SK-N-SH treated with all-trans-retinoic acid at 6 μM for 48 hours (cell line): Measurements from ENCODE around the gene HYI.
"Not testable (repeated sequence)": the region's sequence is repeated elsewhere in the genome, so short reads cannot be mapped to it uniquely, and the experiment has no call there.

Experiments
- ATAC-seq: fragments of 200-7000 bp; cut with Tn5 transposase; 3 replicates; pipeline ENCODE4 v1.9.1; 2020; ENCODE audit warnings: mild to moderate bottlenecking, moderate library complexity
- ARNTL ChIP-seq: fragments of 450-650 bp; formaldehyde crosslinking; IDR thresholded peaks from 2 replicates; pipeline ENCODE4 v1.5.0; 2020; ENCODE audit warnings: low read depth, mild to moderate bottlenecking, moderate library complexity, borderline replicate concordance
- BACH2 ChIP-seq: fragments of 250-450 bp; sonication (Bioruptor Pico); IDR thresholded peaks from 2 replicates; pipeline ENCODE4 v1.9.0; 2021; ENCODE audit warnings: mild to moderate bottlenecking, borderline replicate concordance
- CSDC2 ChIP-seq: fragments of 250-450 bp; sonication (Bioruptor Pico); IDR thresholded peaks from 2 replicates; pipeline ENCODE4 v1.5.0; 2020; ENCODE audit warnings: mild to moderate bottlenecking, moderate library complexity
- ESRRG ChIP-seq: fragments of 250-450 bp; sonication (Bioruptor Pico); IDR thresholded peaks from 2 replicates; pipeline ENCODE4 v1.6.1; 2021; ENCODE audit warnings: mild to moderate bottlenecking
- GLIS3 ChIP-seq: fragments of 250-450 bp; sonication (Bioruptor Pico); IDR thresholded peaks from 2 replicates; pipeline ENCODE4 v1.5.0; 2020; ENCODE audit warnings: mild to moderate bottlenecking, moderate library complexity
- ISL1 ChIP-seq: fragments of 250-450 bp; sonication (Bioruptor Pico); IDR thresholded peaks from 2 replicates; pipeline ENCODE4 v2.1.2; 2022; ENCODE audit warnings: mild to moderate bottlenecking, moderate library complexity
- OSR1 ChIP-seq: fragments of 250-450 bp; sonication (Bioruptor Pico); IDR thresholded peaks from 2 replicates; pipeline ENCODE4 v1.8.0; 2022; ENCODE audit warnings: moderate library complexity, mild to moderate bottlenecking, inconsistent platforms
- RARB ChIP-seq: fragments of 250-450 bp; sonication (Bioruptor Pico); IDR thresholded peaks from 2 replicates; pipeline ENCODE4 v1.8.0; 2021; ENCODE audit warnings: mild to moderate bottlenecking, moderate library complexity
- TOX ChIP-seq: fragments of 250-450 bp; sonication (Bioruptor Pico); IDR thresholded peaks from 2 replicates; pipeline ENCODE4 v1.8.0; 2021; ENCODE audit warnings: mild to moderate bottlenecking, moderate library complexity, borderline replicate concordance
- ZC3H10 ChIP-seq: fragments of 250-450 bp; sonication (Bioruptor Pico); IDR thresholded peaks from 2 replicates; pipeline ENCODE4 v1.5.1; 2021; ENCODE audit warnings: mild to moderate bottlenecking, moderate library complexity
- ZFP30 ChIP-seq: fragments of 450-650 bp; formaldehyde crosslinking; IDR thresholded peaks from 2 replicates; pipeline ENCODE4 v1.5.0; 2022; ENCODE audit warnings: mild to moderate bottlenecking, moderate library complexity
- ZNF565 ChIP-seq: fragments of 450-650 bp; formaldehyde crosslinking; conservative IDR thresholded peaks from 2 replicates; pipeline ENCODE4 v1.5.0; 2020; ENCODE audit warnings: low read depth, mild to moderate bottlenecking, moderate library complexity
- ZNF8 ChIP-seq: fragments of 450-650 bp; formaldehyde crosslinking; IDR thresholded peaks from 2 replicates; pipeline ENCODE4 v1.5.0; 2020; ENCODE audit warnings: mild to moderate bottlenecking, moderate library complexity
- TF ChIP-seq, protein P1 (sequence below): fragments of 250-450 bp; sonication (Bioruptor Pico); IDR thresholded peaks from 2 replicates; pipeline ENCODE4 v1.8.0; 2021; ENCODE audit warnings: low read depth, mild to moderate bottlenecking, moderate library complexity, borderline replicate concordance
- TF ChIP-seq, protein P2 (sequence below): fragments of 250-450 bp; sonication (Bioruptor Pico); IDR thresholded peaks from 2 replicates; pipeline ENCODE4 v1.8.0; 2020; ENCODE audit warnings: mild to moderate bottlenecking, moderate library complexity, borderline replicate concordance
- TF ChIP-seq, protein P3 (sequence below): fragments of 250-450 bp; sonication (Bioruptor Pico); IDR thresholded peaks from 2 replicates; pipeline ENCODE4 v1.5.0; 2020; ENCODE audit warnings: mild to moderate bottlenecking, moderate library complexity
- TF ChIP-seq, protein P4 (sequence below): fragments of 250-450 bp; sonication (Bioruptor Pico); IDR thresholded peaks from 2 replicates; pipeline ENCODE4 v1.5.1; 2020; ENCODE audit warnings: low read depth, mild to moderate bottlenecking, moderate library complexity
- TF ChIP-seq, protein P5 (sequence below): fragments of 250-450 bp; sonication (Bioruptor Pico); IDR thresholded peaks from 2 replicates; pipeline ENCODE4 v1.5.1; 2021; ENCODE audit warnings: mild to moderate bottlenecking, moderate library complexity

HYI gene

DNA sequence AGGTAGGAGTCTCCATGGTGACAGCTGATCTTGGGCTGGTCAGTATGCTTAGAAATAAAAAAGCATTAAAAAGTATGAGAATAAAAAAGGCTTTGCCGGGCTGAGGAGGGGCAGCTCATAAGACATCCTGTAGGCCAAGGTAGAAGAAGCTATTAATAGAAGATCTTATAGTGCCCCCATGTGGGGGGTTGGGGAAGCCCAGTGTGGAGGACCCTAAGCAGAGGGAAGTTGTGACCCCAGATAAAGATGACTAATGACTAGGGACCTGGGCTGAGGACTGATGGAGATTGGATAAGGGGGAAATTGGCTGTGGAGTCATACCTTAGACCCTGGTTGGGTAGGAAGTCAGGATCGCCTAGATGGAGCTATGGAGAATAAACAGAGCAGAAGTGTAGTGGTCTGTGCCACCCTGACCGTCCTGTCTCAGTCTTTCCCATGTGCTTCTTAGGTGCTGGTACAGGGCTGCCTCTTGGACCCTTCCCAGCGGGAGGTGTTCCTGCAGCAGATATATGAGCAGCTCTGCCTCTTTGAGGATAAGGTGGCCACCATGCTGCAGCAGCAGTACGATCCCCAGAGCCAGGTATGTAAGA, 39.0 kb downstream of the HYI start:
- TF ChIP-seq TOX (no peak), OSR1 (CRISPR knock-in tag) (no peak), ZC3H10 (CRISPR knock-in tag) (no peak), BACH2 (CRISPR knock-in tag) (no peak), ARNTL (no peak)
- TF ChIP-seq, protein P1, sequence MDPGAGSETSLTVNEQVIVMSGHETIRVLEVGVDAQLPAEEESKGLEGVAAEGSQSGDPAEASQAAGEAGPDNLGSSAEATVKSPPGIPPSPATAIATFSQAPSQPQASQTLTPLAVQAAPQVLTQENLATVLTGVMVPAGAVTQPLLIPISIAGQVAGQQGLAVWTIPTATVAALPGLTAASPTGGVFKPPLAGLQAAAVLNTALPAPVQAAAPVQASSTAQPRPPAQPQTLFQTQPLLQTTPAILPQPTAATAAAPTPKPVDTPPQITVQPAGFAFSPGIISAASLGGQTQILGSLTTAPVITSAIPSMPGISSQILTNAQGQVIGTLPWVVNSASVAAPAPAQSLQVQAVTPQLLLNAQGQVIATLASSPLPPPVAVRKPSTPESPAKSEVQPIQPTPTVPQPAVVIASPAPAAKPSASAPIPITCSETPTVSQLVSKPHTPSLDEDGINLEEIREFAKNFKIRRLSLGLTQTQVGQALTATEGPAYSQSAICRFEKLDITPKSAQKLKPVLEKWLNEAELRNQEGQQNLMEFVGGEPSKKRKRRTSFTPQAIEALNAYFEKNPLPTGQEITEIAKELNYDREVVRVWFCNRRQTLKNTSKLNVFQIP, result no peak
- TF ChIP-seq, protein P2, sequence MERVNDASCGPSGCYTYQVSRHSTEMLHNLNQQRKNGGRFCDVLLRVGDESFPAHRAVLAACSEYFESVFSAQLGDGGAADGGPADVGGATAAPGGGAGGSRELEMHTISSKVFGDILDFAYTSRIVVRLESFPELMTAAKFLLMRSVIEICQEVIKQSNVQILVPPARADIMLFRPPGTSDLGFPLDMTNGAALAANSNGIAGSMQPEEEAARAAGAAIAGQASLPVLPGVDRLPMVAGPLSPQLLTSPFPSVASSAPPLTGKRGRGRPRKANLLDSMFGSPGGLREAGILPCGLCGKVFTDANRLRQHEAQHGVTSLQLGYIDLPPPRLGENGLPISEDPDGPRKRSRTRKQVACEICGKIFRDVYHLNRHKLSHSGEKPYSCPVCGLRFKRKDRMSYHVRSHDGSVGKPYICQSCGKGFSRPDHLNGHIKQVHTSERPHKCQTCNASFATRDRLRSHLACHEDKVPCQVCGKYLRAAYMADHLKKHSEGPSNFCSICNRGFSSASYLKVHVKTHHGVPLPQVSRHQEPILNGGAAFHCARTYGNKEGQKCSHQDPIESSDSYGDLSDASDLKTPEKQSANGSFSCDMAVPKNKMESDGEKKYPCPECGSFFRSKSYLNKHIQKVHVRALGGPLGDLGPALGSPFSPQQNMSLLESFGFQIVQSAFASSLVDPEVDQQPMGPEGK (CRISPR knock-in tag), result no peak
- peak; percentile 95 for ATAC-seq

DNA sequence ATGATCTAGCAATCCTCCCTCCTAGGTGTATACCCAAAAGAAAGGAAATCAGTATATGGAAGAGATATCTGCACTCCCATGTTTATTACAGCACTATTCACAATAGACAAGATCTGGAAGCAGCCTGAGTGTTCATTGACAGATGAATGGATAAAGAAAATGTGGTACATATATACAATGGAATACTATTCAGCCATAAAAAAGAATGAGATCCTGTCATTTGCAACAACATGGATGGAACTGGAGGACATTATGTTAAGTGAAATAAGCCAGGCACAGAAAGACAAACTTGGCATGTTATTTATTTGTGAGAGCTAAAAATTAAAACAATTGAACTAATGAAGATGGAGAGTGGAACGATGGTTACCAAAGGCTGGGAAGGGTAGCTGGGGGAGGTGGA, 40.3 kb downstream of the HYI start:
- peak; percentile 92 for TF ChIP-seq ZNF8
- TF ChIP-seq, all 23 proteins: peak for 1; not testable (repeated sequence) for 22
- not testable (repeated sequence) for ATAC-seq

DNA sequence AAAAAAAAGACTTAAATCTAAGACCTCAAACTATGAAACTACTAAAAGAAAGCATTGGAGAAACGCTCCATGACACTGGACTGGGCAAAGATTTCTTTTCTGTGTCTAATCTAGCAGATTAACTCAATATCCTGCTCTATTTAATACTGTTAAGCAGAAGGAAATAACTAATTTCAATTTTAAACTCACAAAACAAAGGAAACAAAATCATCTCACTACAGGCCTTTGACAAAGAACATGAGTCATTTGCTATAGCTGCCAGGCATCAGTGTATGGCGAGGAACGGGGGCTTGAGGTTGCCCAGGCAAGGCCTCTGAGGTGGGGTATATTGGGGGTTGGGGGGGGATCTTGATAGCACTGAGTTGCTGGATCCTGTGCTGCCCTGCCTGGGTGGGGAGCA, 43.2 kb downstream of the HYI start:
- ATAC-seq, result no peak

DNA sequence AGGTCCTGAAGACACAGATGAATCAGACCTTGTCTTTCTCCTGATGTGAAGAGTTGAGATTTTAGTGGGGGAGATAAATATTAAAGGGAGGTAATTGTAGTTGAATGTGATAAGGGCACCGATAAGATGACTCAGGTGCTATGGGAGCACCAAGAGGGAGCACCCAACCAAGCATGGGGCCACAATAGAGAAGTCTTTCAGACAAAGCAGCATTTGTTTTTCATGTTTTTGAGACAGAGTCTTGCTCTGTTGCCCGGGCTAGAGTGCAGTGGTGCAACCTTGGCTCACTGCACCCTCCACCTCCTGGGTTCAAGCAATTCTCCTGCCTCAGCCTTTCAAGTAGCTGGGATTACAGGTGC, 47.9 kb downstream of the HYI start:
- TF ChIP-seq BACH2 (CRISPR knock-in tag) (no peak), ESRRG (CRISPR knock-in tag) (no peak), ISL1 (no peak), TOX (no peak), RARB (CRISPR knock-in tag) (no peak), GLIS3 (no peak), ZNF8 (no peak)
- TF ChIP-seq, protein P1, result no peak
- TF ChIP-seq, protein P3, sequence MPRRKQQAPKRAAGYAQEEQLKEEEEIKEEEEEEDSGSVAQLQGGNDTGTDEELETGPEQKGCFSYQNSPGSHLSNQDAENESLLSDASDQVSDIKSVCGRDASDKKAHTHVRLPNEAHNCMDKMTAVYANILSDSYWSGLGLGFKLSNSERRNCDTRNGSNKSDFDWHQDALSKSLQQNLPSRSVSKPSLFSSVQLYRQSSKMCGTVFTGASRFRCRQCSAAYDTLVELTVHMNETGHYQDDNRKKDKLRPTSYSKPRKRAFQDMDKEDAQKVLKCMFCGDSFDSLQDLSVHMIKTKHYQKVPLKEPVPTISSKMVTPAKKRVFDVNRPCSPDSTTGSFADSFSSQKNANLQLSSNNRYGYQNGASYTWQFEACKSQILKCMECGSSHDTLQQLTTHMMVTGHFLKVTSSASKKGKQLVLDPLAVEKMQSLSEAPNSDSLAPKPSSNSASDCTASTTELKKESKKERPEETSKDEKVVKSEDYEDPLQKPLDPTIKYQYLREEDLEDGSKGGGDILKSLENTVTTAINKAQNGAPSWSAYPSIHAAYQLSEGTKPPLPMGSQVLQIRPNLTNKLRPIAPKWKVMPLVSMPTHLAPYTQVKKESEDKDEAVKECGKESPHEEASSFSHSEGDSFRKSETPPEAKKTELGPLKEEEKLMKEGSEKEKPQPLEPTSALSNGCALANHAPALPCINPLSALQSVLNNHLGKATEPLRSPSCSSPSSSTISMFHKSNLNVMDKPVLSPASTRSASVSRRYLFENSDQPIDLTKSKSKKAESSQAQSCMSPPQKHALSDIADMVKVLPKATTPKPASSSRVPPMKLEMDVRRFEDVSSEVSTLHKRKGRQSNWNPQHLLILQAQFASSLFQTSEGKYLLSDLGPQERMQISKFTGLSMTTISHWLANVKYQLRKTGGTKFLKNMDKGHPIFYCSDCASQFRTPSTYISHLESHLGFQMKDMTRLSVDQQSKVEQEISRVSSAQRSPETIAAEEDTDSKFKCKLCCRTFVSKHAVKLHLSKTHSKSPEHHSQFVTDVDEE, result no peak
- no peak for ATAC-seq

More for the DNA sequence above, 43.2 kb downstream of the HYI start:
- TF ChIP-seq, protein P4, sequence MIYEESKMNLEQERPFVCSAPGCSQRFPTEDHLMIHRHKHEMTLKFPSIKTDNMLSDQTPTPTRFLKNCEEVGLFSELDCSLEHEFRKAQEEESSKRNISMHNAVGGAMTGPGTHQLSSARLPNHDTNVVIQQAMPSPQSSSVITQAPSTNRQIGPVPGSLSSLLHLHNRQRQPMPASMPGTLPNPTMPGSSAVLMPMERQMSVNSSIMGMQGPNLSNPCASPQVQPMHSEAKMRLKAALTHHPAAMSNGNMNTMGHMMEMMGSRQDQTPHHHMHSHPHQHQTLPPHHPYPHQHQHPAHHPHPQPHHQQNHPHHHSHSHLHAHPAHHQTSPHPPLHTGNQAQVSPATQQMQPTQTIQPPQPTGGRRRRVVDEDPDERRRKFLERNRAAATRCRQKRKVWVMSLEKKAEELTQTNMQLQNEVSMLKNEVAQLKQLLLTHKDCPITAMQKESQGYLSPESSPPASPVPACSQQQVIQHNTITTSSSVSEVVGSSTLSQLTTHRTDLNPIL (CRISPR knock-in tag), result no peak
- TF ChIP-seq ZFP30 (CRISPR knock-in tag) (no peak), ESRRG (CRISPR knock-in tag) (no peak), ZC3H10 (CRISPR knock-in tag) (no peak), TOX (no peak), OSR1 (CRISPR knock-in tag) (no peak), ARNTL (no peak)

DNA sequence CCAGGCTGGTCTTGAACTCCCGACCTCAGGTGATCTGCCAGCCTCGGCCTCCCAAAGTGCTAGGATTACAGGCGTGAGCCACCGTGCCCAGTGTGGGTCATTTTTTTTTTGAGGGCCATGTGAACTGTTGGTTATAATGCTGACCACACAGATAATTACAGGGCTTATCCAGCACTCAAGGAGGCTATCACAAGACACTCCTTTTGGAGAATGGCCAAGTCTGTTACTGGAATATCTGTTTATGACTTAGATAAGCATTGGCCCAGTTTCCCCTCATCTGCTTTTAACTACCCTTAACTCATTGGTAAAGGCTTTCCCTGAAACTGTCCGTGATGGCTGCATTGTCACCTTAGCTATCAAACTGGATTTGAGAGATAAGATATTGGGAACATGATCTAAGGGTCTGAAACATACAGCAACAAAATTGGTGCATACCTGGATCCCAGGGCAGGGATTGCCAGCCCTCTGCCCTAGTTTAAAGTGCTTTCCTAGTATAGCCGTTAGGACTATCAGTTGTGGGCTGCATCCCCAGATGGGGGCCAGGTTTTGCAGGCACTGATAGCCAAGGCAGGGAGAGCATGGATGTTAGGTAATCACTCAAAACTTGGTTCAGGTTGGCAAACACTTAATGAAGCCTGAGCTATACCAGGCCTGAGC, 48.4 kb downstream of the HYI start:
- ATAC-seq, result no peak
- TF ChIP-seq, protein P4 (CRISPR knock-in tag), result no peak
- TF ChIP-seq RARB (CRISPR knock-in tag) (no peak), ESRRG (CRISPR knock-in tag) (no peak), ZNF565 (CRISPR knock-in tag) (no peak), CSDC2 (no peak), ZNF8 (no peak)
- TF ChIP-seq, protein P3, result no peak
- TF ChIP-seq, protein P5, sequence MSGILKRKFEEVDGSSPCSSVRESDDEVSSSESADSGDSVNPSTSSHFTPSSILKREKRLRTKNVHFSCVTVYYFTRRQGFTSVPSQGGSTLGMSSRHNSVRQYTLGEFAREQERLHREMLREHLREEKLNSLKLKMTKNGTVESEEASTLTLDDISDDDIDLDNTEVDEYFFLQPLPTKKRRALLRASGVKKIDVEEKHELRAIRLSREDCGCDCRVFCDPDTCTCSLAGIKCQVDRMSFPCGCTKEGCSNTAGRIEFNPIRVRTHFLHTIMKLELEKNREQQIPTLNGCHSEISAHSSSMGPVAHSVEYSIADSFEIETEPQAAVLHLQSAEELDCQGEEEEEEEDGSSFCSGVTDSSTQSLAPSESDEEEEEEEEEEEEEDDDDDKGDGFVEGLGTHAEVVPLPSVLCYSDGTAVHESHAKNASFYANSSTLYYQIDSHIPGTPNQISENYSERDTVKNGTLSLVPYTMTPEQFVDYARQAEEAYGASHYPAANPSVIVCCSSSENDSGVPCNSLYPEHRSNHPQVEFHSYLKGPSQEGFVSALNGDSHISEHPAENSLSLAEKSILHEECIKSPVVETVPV (CRISPR knock-in tag), result no peak
